ENCODE results near the gene NEUROD1. TPM values are rescaled to one million over a fixed set of nuclear protein-coding genes. Genes with fewer than 3 reads are reported as not detected.

NEUROD1 gene
- total and polyA plus RNA-seq, 4 donors = 0.39 to 5.4 (median 1.8) TPM

DNA sequence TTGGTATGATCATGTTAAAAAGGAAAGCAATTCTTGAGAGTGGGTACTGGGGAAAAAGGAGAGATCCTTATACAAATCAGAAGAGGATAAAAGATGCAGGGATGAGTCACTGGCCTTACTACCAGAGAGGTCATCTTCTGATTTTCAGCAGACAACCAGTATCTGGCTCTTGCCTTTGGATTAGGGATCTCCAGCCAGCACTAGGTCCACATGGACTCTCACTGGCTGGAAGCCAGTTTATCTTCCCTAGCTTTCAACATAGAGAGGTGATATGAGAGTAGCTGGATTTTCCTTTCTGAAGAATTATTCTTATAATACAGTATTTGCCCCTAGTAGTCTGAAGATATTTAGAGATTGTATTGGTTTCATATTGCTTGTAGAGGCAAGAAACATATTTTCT is 53.6 kb downstream of the NEUROD1 start:
- Histone ChIP-seq H3K27ac (ENCODE audit: low read depth, low read length) (no peak overlapping the region), H3K9me3 (ENCODE audit: control insufficient read depth, insufficient read depth, low read length) (no peaks in the 10 kb centered on the region), H3K36me3 (ENCODE audit: control insufficient read depth, insufficient read depth, low read length) (no peaks in the 10 kb centered on the region), H3K27me3 (ENCODE audit: control insufficient read depth, insufficient read depth, low read length) (no peaks in the 10 kb centered on the region), H3K4me1 (ENCODE audit: control insufficient read depth, insufficient read depth, low read length) (no peaks in the 10 kb centered on the region), H3K4me3 (ENCODE audit: low read depth, low read length) (no peak overlapping the region)
- DNase-seq (ENCODE audit: low read depth in 4 of 6, low spot score in 6 of 6) = no peak

Other genes starting within 250 kb of the NEUROD1 start
- gene ITGA4, start 223.1 kb downstream of the NEUROD1 start, total RNA-seq = 10 to 100 TPM; 12.5 to 23.0 TPM
- gene ITGA4, start 223.1 kb downstream of the NEUROD1 start, polyA plus RNA-seq (ENCODE audit: insufficient read length in 2 of 2) = 1 to 10 TPM; 6.9 to 7.2 TPM
- 1 to 10 TPM; 2.6 to 5.1 TPM for gene CERKL, start 23.4 kb downstream of the NEUROD1 start, total RNA-seq
- 1 to 10 TPM; 5.8 to 6.9 TPM for gene CERKL, start 23.4 kb downstream of the NEUROD1 start, polyA plus RNA-seq (ENCODE audit: insufficient read length in 2 of 2)
- gene ITPRID2, start 211.2 kb upstream of the NEUROD1 start, total RNA-seq = 100 to 1,000 TPM; 158 to 164 TPM
- 10 to 100 TPM; 73.9 to 84.0 TPM for gene ITPRID2, start 211.2 kb upstream of the NEUROD1 start, polyA plus RNA-seq (ENCODE audit: insufficient read length in 2 of 2)

All from spinal cord (tissue), 9 donors.